Glomerular endothelial cell (primary cell): Measurements from ENCODE around the gene ABCA8. TPM values are rescaled to one million over a fixed set of nuclear protein-coding genes. Genes with fewer than 3 reads are reported as not detected.
"Not testable (repeated sequence)": the region's sequence is repeated elsewhere in the genome, so short reads cannot be mapped to it uniquely, and the experiment has no call there.

Experiments
- DNase-seq: peaks from one replicate; pipeline ENCODE4 v3.0.0-alpha.2; 2011; ENCODE audit warnings: low read depth, low spot score; ENCODE audit errors: extremely low read depth
- total RNA-seq: library from RNA; depleted of rRNA; stranded (reverse); fragments of >200 nt; gene quantifications from 2 replicates; pipeline ENCODE4 v1.2.3, GENCODE V29; 2015

ABCA8 gene
- total RNA-seq, 1 donor from 2014 or later = 0.12 TPM

DNA sequence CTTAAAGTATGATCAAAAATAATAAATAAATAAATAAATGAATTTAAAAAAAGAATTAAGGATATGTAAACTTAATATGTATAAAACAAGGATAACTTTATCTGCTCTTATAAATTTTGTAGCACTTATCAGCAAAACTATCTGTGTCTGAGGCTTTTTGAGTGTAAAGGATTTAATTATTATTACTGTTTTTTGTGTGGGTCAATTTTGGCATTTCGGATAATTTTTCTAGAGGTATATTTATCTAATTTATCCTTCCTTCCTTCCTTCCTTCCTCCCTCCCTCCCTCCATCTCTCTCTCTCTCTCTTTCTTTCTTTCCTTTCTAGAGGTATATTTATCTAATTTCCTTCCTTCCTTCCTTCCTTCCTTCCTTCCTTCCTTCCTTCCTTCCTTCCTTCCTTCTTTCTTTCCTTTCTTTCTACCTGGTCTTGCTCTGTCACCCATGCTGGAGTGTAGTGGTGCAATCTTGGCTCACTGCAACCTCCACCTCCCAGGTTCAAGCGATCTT is 120.8 kb downstream of the ABCA8 start:
- DNase-seq = no peak

DNA sequence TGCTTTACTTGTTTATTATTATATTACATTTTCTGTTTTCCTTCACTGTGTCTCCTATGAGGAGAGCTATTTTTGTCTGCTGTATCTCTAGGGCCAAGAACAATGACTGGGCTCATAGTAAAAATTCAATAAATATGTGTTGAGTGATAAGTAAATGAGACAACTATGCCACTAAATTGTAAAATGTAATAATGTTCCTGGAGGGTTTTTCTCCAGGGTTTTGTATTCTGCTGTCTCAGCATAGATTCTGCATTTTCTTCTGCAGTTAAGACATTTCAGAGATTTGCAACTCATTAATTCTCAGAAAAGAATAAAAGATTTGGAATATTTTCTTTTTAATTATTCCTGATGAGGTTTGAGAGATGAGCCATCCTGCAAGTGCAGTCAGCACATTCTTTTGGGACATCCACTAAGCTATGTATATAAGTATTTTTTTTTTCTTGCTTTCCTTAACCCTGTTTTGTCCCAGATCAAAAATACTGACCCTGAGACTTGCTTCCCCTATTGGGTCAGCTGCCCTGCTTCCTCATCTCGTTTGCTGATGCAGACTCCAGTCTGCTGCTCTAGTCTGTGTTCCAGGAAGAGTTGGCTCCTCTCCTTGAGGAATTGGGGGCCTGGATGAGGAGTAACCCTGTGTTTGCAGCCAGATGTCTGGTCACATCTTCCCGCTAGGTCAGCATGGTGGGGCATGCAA is 122.9 kb downstream of the ABCA8 start:
- no peak for DNase-seq

DNA sequence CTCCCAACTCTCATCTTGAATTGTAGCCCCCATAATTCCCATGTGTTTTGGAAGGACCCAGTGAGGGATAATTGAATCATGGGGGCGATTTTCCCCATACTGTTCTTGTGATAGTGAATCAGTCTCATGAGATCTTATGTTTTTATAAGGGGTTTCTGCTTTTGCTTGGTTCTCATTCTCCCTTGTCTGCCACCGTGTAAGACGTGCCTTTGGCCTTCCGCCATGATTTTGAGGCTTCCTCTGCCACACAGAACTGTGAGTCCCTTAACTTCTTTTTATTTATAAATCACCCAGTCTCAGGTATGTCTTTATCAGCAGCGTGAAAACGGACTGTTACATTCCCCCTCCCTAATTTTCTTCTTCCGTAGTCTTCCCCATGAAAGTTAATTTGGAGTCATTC is 124.0 kb downstream of the ABCA8 start:
- DNase-seq = no peak

DNA sequence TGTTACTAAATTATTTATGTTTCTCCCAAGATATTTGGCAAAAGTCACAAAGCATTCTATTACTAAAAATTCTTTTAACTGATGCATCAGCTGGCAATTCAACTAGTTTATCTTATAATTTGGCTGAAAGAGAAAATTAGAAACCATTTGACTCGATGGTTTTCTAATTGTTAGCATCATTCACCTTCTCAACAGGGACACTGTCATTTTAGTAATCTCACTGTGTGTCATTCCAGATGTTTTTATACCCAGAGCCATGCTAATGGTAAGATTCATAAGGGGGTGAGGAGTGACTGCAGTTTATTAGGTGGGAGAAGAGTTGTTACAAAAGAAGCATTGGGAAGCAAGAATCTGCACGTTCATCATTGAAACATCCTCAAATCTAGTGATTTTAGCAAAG is 124.9 kb downstream of the ABCA8 start:
- no peak for DNase-seq

DNA sequence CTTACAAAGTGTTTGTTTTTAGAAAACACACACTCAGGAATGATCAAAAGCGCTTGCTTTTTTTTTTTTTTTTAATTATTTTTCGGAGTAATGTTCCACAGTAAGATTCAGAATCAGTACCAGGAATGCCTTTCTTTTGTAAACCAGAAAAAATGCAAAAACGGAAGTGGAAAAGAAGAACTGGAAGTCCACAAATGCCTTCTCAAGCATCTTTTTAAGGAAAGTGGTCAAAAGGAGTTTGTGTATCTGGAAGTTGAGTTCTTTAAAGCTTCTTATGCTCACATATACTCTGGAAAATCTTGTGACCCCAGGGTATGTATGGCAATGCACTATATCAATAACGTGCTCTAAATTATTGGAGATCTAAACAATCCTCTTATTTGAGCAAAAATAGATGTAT is 126.0 kb downstream of the ABCA8 start:
- no peak for DNase-seq

DNA sequence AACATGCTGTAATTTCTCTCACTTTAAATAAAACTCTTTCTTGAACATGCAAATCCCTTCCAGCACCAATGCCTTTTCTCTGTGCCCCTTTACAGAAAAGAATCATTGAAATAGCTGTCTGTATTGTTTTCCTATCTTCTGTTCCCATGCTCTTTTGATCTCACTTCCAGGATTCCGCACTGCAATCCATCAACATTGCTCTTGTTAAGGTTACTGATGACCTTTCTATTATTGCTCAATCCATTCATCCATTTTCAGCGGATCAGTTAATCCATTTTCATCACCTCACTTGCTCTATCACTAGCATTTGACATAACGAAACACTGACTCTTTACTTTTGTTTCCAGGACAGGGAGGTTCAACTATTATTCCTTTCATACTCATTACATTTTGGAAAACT is 130.5 kb downstream of the ABCA8 start:
- no peak for DNase-seq

DNA sequence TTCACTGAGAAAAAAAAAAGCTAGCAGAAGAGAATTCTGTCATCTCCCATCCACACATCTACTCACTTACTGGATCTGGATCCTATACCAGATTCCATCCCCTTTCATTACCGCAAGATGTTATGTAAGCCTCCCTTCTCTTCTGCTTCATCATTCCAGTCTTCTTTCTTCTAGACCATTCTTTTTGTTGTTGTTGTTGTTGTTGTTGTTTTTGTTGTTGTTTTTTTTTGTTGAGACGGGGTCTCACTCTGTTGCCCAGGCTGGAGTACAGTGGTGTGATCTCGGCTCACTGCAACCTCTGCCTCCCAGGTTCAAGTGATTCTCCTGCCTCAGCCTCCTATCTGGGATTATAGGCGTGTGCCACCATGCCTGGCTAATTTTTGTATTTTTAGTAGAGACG is 131.0 kb downstream of the ABCA8 start:
- not testable (repeated sequence) for DNase-seq

DNA sequence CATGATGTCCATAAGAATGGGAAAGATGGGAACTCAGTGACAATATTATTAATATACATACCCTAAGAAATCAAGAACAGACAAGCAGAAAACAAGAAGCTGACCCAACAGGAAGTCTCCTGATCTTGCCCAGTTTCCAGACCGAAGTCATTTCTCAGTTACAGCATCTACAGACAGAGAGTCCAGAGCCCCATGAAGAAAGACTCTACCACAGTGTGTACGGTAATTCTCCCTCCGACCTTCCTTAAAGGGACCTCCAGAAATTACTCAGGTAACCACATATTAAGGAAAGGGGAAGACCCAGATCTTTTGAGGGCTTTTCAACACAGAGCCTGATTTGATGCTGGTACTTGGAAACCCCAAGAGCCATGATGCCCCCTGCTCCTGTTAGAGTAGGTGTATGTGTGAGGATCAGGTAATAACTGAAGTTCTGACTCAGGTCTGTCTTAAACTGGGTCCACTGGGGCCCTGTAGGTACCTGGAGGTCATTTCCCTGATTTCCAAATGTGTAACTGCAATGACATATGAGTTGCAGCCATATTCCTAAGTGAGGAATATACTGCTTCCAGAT is 132.4 kb downstream of the ABCA8 start:
- no peak for DNase-seq

DNA sequence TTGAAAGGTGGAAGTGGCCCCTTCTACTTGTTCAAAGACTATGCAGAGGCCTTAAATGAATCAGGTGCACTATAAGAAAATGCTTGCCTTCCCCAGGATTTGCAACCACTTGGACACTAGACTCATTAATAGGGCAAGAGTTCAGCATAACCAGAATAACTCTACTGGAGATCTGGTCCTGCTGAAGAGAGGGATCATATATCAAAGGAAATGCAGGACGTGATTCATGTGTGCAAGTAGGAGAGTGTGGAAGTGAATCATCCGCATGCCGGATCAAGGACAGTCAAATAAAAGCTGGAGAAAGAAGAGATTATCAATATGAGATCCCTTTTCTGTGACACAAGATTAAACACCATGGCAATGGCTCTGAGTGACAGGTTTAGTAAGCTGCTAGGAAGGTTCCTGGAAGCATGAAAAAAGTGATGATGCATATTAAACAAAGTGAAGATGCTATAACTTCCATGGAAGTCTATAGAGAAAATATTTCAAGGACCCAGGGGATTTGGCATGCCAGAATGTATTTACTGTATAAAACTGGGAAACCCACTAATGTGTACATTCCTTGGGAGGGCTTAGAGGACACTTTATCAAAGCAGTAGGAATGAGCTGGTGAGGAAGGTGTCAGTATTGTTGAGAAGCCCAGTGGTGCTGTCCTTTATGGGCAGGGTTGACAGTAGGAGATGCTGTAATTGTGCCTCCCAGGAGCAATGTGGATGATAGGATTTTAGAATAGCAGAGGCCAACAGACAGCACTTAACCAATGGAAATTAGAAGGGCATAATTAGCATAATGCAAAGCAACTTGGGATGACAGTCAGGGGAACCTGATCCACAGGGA is 133.1 kb downstream of the ABCA8 start:
- peak; percentile 69 for DNase-seq

DNA sequence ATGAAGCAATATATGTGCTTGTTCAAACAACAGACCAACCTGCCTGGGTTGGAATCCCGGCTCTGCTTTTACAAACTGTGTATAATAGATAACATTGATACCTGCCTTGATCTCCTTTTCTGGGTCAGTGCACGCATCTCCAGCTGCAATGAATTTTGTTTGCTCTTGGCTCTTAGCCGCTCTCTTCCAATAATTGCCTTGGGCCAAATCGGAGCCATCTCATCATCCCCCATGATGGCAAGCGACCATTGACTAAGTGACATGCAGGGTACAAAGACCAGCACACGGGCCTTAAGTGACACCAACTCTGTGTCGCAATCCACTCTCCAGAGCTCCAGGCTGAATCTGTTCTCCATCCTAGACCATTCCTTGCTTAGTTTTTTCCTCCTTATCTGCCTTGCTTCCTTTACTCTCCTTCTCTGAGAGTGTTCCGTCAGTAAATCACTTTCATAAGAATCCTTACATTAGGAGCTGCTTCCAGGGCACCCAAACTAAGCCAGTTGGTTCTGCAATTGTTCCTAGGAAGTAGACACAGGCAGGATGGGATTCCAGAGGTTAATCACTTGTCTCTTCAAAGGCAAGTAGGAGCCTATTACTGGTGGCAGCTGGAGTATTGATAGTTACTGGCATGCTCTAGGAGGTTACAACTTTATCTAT is 134.2 kb downstream of the ABCA8 start:
- DNase-seq = no peak

DNA sequence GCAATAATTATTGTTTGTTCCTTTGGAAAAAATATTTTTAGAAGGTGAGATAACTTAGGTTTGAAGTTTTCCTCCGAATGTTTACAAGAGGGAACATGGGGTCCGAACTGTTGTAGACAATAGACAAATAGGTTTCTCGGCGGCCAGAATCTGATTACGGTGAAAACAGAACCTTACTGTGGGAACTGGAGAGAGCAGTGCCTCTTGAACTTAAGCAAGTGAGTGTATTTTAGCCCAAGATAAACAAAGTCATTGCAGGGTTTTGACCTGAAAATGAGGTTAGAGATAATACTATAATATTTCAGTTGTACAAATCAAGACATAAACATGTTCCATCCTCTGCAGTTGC is 134.7 kb downstream of the ABCA8 start:
- DNase-seq = no peak

DNA sequence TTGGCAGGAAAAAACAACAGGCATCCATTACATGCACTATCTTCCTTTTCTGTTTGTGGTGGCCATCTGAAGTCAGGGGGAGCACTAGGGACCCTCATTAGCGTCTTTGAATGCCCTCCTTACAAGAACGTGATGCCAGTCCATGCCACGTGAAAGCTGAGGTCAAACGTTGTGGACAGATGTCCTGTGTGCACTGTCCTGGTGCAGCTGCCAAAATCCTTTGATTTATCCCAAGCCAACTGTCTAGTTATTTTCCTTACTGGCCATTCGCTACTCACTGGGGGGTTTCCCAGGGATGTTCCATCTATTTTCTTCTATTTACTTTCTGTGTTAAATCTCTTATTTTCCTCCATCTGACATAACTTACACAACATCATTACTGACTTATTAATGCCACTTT is 135.7 kb downstream of the ABCA8 start:
- DNase-seq = no peak

Other genes starting within 250 kb of the ABCA8 start
- 0.15 and 1.8 TPM in 2 replicates for gene ABCA9, start 105.5 kb upstream of the ABCA8 start, total RNA-seq
- 0.58 and 10.1 TPM in 2 replicates for gene ABCA6, start 186.5 kb upstream of the ABCA8 start, total RNA-seq